ENCODE data around the gene DFFA.
A peak's percentile ranks its signal among the peaks of the same experiment; 100 is the strongest.

Gene DFFA

GRCh38 chr1:10510520-10511493, 38.5 kb upstream of the DFFA start:
- H3K18ac ChIP-seq (ENCODE audit: low read length), result no peak overlapping the region
- H3K9me3 ChIP-seq (ENCODE audit: insufficient read depth, low read depth, low read length), result peaks cover 2% of the 10 kb centered on the region
- no CpG with 5 or more reads among the region's 12 CpGs for WGBS (ENCODE audit: extremely low coverage, insufficient coverage, insufficient read length)

GRCh38 chr1:10509809-10510509, 37.6 kb upstream of the DFFA start:
- Histone ChIP-seq H2AK5ac (ENCODE audit: low read length) (no peak overlapping the region), H3K79me2 (ENCODE audit: control insufficient read depth, insufficient read depth, low read length, poor library complexity) (peaks cover 1% of the 10 kb centered on the region), H3K27ac (ENCODE audit: low read depth, low read length) (no peak overlapping the region), H2AFZ (ENCODE audit: insufficient read depth, low read length, poor library complexity) (no peak overlapping the region), H3K14ac (ENCODE audit: low read length) (no peak overlapping the region), H3K9me3 (ENCODE audit: insufficient read depth, low read depth, low read length) (peaks cover 2% of the 10 kb centered on the region), H2BK12ac (ENCODE audit: low read length) (no peak overlapping the region), H3K4me3 (ENCODE audit: low read depth, low read length) (no peak overlapping the region), H2BK5ac (ENCODE audit: low read depth, low read length, poor library complexity) (no peak overlapping the region), H3K23ac (ENCODE audit: low read length) (no peak overlapping the region), H3K27me3 (ENCODE audit: insufficient read depth, low read length) (no peaks in the 10 kb centered on the region), H3K4me2 (ENCODE audit: low read length) (no peak overlapping the region), H3K36me3 (ENCODE audit: control insufficient read depth in 1 of 2, insufficient read depth in 2 of 2, low read length in 2 of 2) (no peaks in the 10 kb centered on the region), H3K18ac (ENCODE audit: low read length) (no peak overlapping the region), H3K79me1 (ENCODE audit: low read length) (no peaks in the 10 kb centered on the region), H2BK120ac (ENCODE audit: insufficient read depth, low read length, poor library complexity) (no peak overlapping the region), H4K91ac (ENCODE audit: low read depth, low read length) (no peak overlapping the region), H4K8ac (ENCODE audit: low read depth, low read length) (no peak overlapping the region), H3K9ac (ENCODE audit: low read length) (no peak overlapping the region), H4K12ac (ENCODE audit: low read depth, low read length) (no peak overlapping the region), H3K4me1 (ENCODE audit: control insufficient read depth in 1 of 2, insufficient read depth in 2 of 2, low read length in 2 of 2) (peaks cover 11 to 21% of the 10 kb centered on the region in 2 experiments), H3K4ac (ENCODE audit: low read depth, low read length) (no peak overlapping the region)
- WGBS (ENCODE audit: extremely low coverage, insufficient coverage, insufficient read length), result no CpG with 5 or more reads among the region's 6 CpGs
- no peak for DNase-seq

More at GRCh38 chr1:10510520-10511493, 38.5 kb upstream of the DFFA start:
- Histone ChIP-seq H3K79me1 (ENCODE audit: low read length) (no peaks in the 10 kb centered on the region), H4K8ac (ENCODE audit: low read depth, low read length) (no peak overlapping the region), H3K4me3 (ENCODE audit: low read depth, low read length) (no peak overlapping the region), H2BK120ac (ENCODE audit: insufficient read depth, low read length, poor library complexity) (no peak overlapping the region), H3K14ac (ENCODE audit: low read length) (no peak overlapping the region), H2BK5ac (ENCODE audit: low read depth, low read length, poor library complexity) (no peak overlapping the region), H3K79me2 (ENCODE audit: control insufficient read depth, insufficient read depth, low read length, poor library complexity) (peaks cover 1% of the 10 kb centered on the region), H2AFZ (ENCODE audit: insufficient read depth, low read length, poor library complexity) (no peak overlapping the region), H3K27me3 (ENCODE audit: insufficient read depth, low read length) (no peaks in the 10 kb centered on the region), H2BK12ac (ENCODE audit: low read length) (no peak overlapping the region), H4K91ac (ENCODE audit: low read depth, low read length) (no peak overlapping the region), H3K4me1 (ENCODE audit: control insufficient read depth in 1 of 2, insufficient read depth in 2 of 2, low read length in 2 of 2) (peaks cover 11 to 23% of the 10 kb centered on the region in 2 experiments), H3K4me2 (ENCODE audit: low read length) (no peak overlapping the region), H3K4ac (ENCODE audit: low read depth, low read length) (no peak overlapping the region), H3K36me3 (ENCODE audit: control insufficient read depth in 1 of 2, insufficient read depth in 2 of 2, low read length in 2 of 2) (no peaks in the 10 kb centered on the region), H3K9ac (ENCODE audit: low read length) (no peak overlapping the region), H3K23ac (ENCODE audit: low read length) (no peak overlapping the region), H3K27ac (ENCODE audit: low read depth, low read length) (no peak overlapping the region), H2AK5ac (ENCODE audit: low read length) (no peak overlapping the region), H4K12ac (ENCODE audit: low read depth, low read length) (no peak overlapping the region)
- peak; percentile 25 to 53 for DNase-seq

GRCh38 chr1:10508511-10508951, 36.2 kb upstream of the DFFA start:
- H3K36me3 ChIP-seq (ENCODE audit: control insufficient read depth in 1 of 2, insufficient read depth in 2 of 2, low read length in 2 of 2), result no peaks in the 10 kb centered on the region
- H3K9ac ChIP-seq (ENCODE audit: low read length), result no peak overlapping the region
- no peak overlapping the region for H4K12ac ChIP-seq (ENCODE audit: low read depth, low read length)
- H3K23ac ChIP-seq (ENCODE audit: low read length), result no peak overlapping the region
- H3K4ac ChIP-seq (ENCODE audit: low read depth, low read length), result no peak overlapping the region
- no peak overlapping the region for H2BK12ac ChIP-seq (ENCODE audit: low read length)
- H3K27me3 ChIP-seq (ENCODE audit: insufficient read depth, low read length), result no peaks in the 10 kb centered on the region
- H3K4me3 ChIP-seq (ENCODE audit: low read depth, low read length), result no peak overlapping the region
- H2BK120ac ChIP-seq (ENCODE audit: insufficient read depth, low read length, poor library complexity), result no peak overlapping the region
- H2BK5ac ChIP-seq (ENCODE audit: low read depth, low read length, poor library complexity), result no peak overlapping the region
- peak overlapping the region; percentile 1 for H3K4me2 ChIP-seq (ENCODE audit: low read length)
- no peaks in the 10 kb centered on the region for H3K79me1 ChIP-seq (ENCODE audit: low read length)
- no peak overlapping the region for H4K91ac ChIP-seq (ENCODE audit: low read depth, low read length)
- DNase-seq, result peak in 1 of 2 donors; percentile 24
- no peak overlapping the region for H2AK5ac ChIP-seq (ENCODE audit: low read length)
- H2AFZ ChIP-seq (ENCODE audit: insufficient read depth, low read length, poor library complexity), result no peak overlapping the region
- H3K14ac ChIP-seq (ENCODE audit: low read length), result no peak overlapping the region
- no peak overlapping the region for H3K18ac ChIP-seq (ENCODE audit: low read length)
- H3K79me2 ChIP-seq (ENCODE audit: control insufficient read depth, insufficient read depth, low read length, poor library complexity), result no peaks in the 10 kb centered on the region
- no peak overlapping the region for H4K8ac ChIP-seq (ENCODE audit: low read depth, low read length)
- H3K4me1 ChIP-seq (ENCODE audit: control insufficient read depth in 1 of 2, insufficient read depth in 2 of 2, low read length in 2 of 2), result peaks cover 11 to 21% of the 10 kb centered on the region in 2 experiments
- no peak overlapping the region for H3K27ac ChIP-seq (ENCODE audit: low read depth, low read length)
- peaks cover 2% of the 10 kb centered on the region for H3K9me3 ChIP-seq (ENCODE audit: insufficient read depth, low read depth, low read length)
- WGBS (ENCODE audit: extremely low coverage, insufficient coverage, insufficient read length), result no CpG with 5 or more reads among the region's 3 CpGs

GRCh38 chr1:10507111-10507879, 35.0 kb upstream of the DFFA start:
- no CpG with 5 or more reads among the region's 17 CpGs for WGBS (ENCODE audit: extremely low coverage, insufficient coverage, insufficient read length)
- Histone ChIP-seq H3K9me3 (ENCODE audit: insufficient read depth, low read depth, low read length) (peaks cover 2% of the 10 kb centered on the region), H3K14ac (ENCODE audit: low read length) (no peak overlapping the region), H3K18ac (ENCODE audit: low read length) (no peak overlapping the region), H2BK12ac (ENCODE audit: low read length) (no peak overlapping the region), H4K8ac (ENCODE audit: low read depth, low read length) (no peak overlapping the region), H3K9ac (ENCODE audit: low read length) (no peak overlapping the region), H3K4me3 (ENCODE audit: low read depth, low read length) (no peak overlapping the region), H3K23ac (ENCODE audit: low read length) (no peak overlapping the region), H3K4me2 (ENCODE audit: low read length) (no peak overlapping the region), H4K91ac (ENCODE audit: low read depth, low read length) (no peak overlapping the region), H3K27ac (ENCODE audit: low read depth, low read length) (no peak overlapping the region), H2AFZ (ENCODE audit: insufficient read depth, low read length, poor library complexity) (no peak overlapping the region), H3K79me1 (ENCODE audit: low read length) (no peaks in the 10 kb centered on the region), H4K12ac (ENCODE audit: low read depth, low read length) (no peak overlapping the region), H2BK120ac (ENCODE audit: insufficient read depth, low read length, poor library complexity) (no peak overlapping the region), H2AK5ac (ENCODE audit: low read length) (no peak overlapping the region), H3K36me3 (ENCODE audit: control insufficient read depth in 1 of 2, insufficient read depth in 2 of 2, low read length in 2 of 2) (no peaks in the 10 kb centered on the region), H3K4ac (ENCODE audit: low read depth, low read length) (no peak overlapping the region), H2BK5ac (ENCODE audit: low read depth, low read length, poor library complexity) (no peak overlapping the region), H3K27me3 (ENCODE audit: insufficient read depth, low read length) (no peaks in the 10 kb centered on the region), H3K79me2 (ENCODE audit: control insufficient read depth, insufficient read depth, low read length, poor library complexity) (no peaks in the 10 kb centered on the region), H3K4me1 (ENCODE audit: control insufficient read depth in 1 of 2, insufficient read depth in 2 of 2, low read length in 2 of 2) (peaks cover 11 to 21% of the 10 kb centered on the region in 2 experiments)
- peak; percentile 75 to 84 for DNase-seq
